Vagina (tissue), 2 donors: Measurements from ENCODE around the gene MYO18A. TPM values are rescaled to one million over a fixed set of nuclear protein-coding genes. Genes with fewer than 3 reads are reported as not detected.

Source experiments
- DNase-seq, 2 donors: peaks; one replicate each; pipeline ENCODE4 v3.0.0-alpha.2; 2017; ENCODE audit errors: extremely low spot score in 2 of 2
- H3K27ac ChIP-seq: fragments of 200-600 bp; sonication (generic); one replicate; pipeline ENCODE4 v1.5.1; 2019
- H3K27me3 ChIP-seq: fragments of 200-600 bp; sonication (generic); one replicate; pipeline ENCODE4 v1.5.1; 2019
- H3K36me3 ChIP-seq, 2 donors: fragments of 200-600 bp; sonication (generic); one replicate each; pipeline ENCODE4 v1.5.1; 2017 to 2019
- H3K4me1 ChIP-seq: fragments of 200-600 bp; sonication (generic); one replicate; pipeline ENCODE4 v1.5.1; 2019
- H3K4me3 ChIP-seq, 2 donors: fragments of 200-600 bp; sonication (generic); 1 replicate in 1 of 2; 2 replicates in 1 of 2; pipeline ENCODE4 v1.5.1; 2016 to 2019
- H3K9me3 ChIP-seq: fragments of 200-600 bp; sonication (generic); one replicate; pipeline ENCODE4 v1.5.1; 2019
- CTCF ChIP-seq, 3 experiments: fragments of 450-650 bp in 2 of 3; fragments of 200-600 bp in 1 of 3; sonication (generic) in 1 of 3; IDR thresholded peaks; one replicate each; pipeline ENCODE4 v1.5.1; 2017 to 2019; ENCODE audit warnings: antibody characterized with exemption in 3 of 3, mild to moderate bottlenecking in 2 of 3, moderate library complexity in 2 of 3
- POLR2A ChIP-seq, 2 donors: fragments of 450-650 bp; IDR thresholded peaks; one replicate each; pipeline ENCODE4 v1.6.1; 2017; ENCODE audit warnings: antibody characterized with exemption in 2 of 2, mild to moderate bottlenecking in 2 of 2, moderate library complexity in 2 of 2
- POLR2AphosphoS5 ChIP-seq, 2 donors: sonication (generic); formaldehyde crosslinking; IDR thresholded peaks; one replicate each; pipeline ENCODE4 v1.9.0; 2017; ENCODE audit warnings: antibody characterized with exemption in 2 of 2, mild to moderate bottlenecking in 2 of 2, low read depth in 1 of 2; ENCODE audit not compliant: insufficient read depth in 1 of 2
- intact Hi-C: fragments of 100-400 bp; cut with DNase I; formaldehyde crosslinking; loops from one replicate; pipeline ENCODE4 v1.15.1; 2023
- total RNA-seq: library from RNA; depleted of rRNA; stranded (reverse); fragments of >200 nt; gene quantifications from one replicate; pipeline ENCODE4 v1.2.3, GENCODE V29; 2016

Gene MYO18A
- total RNA-seq, 1 donor from 2014 or later: 70.7 TPM

GRCh38 chr17:29059281-29059680, 120.9 kb downstream of the MYO18A start:
- no peak overlapping the region for H3K4me3 ChIP-seq
- intact Hi-C loops: no loop called here
- no peak overlapping the region for H3K27ac ChIP-seq
- no peaks in the 10 kb centered on the region for H3K4me1 ChIP-seq
- no peaks in the 10 kb centered on the region for H3K27me3 ChIP-seq
- TF ChIP-seq POLR2A (IDR thresholded peaks at IDR 0.05): no peak
- no peak for TF ChIP-seq POLR2AphosphoS5 (IDR thresholded peaks at IDR 0.05; ENCODE audit: insufficient read depth in 1 of 2, low read depth in 1 of 2)
- no peak for TF ChIP-seq CTCF (IDR thresholded peaks at IDR 0.05)
- DNase-seq: no peak
- H3K9me3 ChIP-seq: no peaks in the 10 kb centered on the region
- no peaks in the 10 kb centered on the region for H3K36me3 ChIP-seq

- intact Hi-C loops: no loop called here
- Histone ChIP-seq H3K36me3 (no peaks in the 10 kb centered on the region), H3K27me3 (no peaks in the 10 kb centered on the region)
These were observed 121.8 kb downstream of the MYO18A start for GRCh38 chr17:29058391-29058790.

GRCh38 chr17:29057361-29057760, 122.8 kb downstream of the MYO18A start:
- TF ChIP-seq POLR2A (IDR thresholded peaks at IDR 0.05): no peak
- no peak for TF ChIP-seq POLR2AphosphoS5 (IDR thresholded peaks at IDR 0.05; ENCODE audit: insufficient read depth in 1 of 2, low read depth in 1 of 2)
- TF ChIP-seq CTCF (IDR thresholded peaks at IDR 0.05): no peak

More at GRCh38 chr17:29058391-29058790, 121.8 kb downstream of the MYO18A start:
- no peaks in the 10 kb centered on the region for H3K9me3 ChIP-seq
- TF ChIP-seq POLR2A (IDR thresholded peaks at IDR 0.05) (no peak), POLR2AphosphoS5 (IDR thresholded peaks at IDR 0.05; ENCODE audit: insufficient read depth in 1 of 2, low read depth in 1 of 2) (no peak), CTCF (IDR thresholded peaks at IDR 0.05) (no peak)
- H3K4me1 ChIP-seq: no peaks in the 10 kb centered on the region
- H3K27ac ChIP-seq: no peak overlapping the region
- DNase-seq: no peak
- no peak overlapping the region for H3K4me3 ChIP-seq

GRCh38 chr17:29054835-29055234, 125.4 kb downstream of the MYO18A start:
- intact Hi-C loops: no loop called here

More at GRCh38 chr17:29057361-29057760, 122.8 kb downstream of the MYO18A start:
- intact Hi-C loops: no loop called here
- Histone ChIP-seq H3K36me3 (no peaks in the 10 kb centered on the region), H3K27ac (no peak overlapping the region), H3K27me3 (no peaks in the 10 kb centered on the region), H3K9me3 (no peaks in the 10 kb centered on the region), H3K4me3 (no peak overlapping the region), H3K4me1 (no peaks in the 10 kb centered on the region)
- no peak for DNase-seq

More at GRCh38 chr17:29054835-29055234, 125.4 kb downstream of the MYO18A start:
- no peaks in the 10 kb centered on the region for H3K36me3 ChIP-seq
- DNase-seq: no peak
- no peaks in the 10 kb centered on the region for H3K9me3 ChIP-seq
- no peak overlapping the region for H3K4me3 ChIP-seq
- TF ChIP-seq CTCF (IDR thresholded peaks at IDR 0.05) (no peak), POLR2A (IDR thresholded peaks at IDR 0.05) (no peak), POLR2AphosphoS5 (IDR thresholded peaks at IDR 0.05; ENCODE audit: insufficient read depth in 1 of 2, low read depth in 1 of 2) (no peak)
- no peaks in the 10 kb centered on the region for H3K27me3 ChIP-seq
- H3K4me1 ChIP-seq: no peaks in the 10 kb centered on the region
- H3K27ac ChIP-seq: no peak overlapping the region
